DND-41 (cell line): ENCODE data around the gene KIR2DL1.
"Not testable (repeated sequence)": the region's sequence is repeated elsewhere in the genome, so short reads cannot be mapped to it uniquely, and the experiment has no call there.

Source experiments
- EZH2 ChIP-seq: IDR thresholded peaks from 3 replicates; pipeline ENCODE4 v1.6.1; 2012; ENCODE audit warnings: borderline replicate concordance, low read depth, mild to moderate bottlenecking, moderate library complexity, low read length, inconsistent platforms; ENCODE audit not compliant: severe bottlenecking
- TF ChIP-seq, protein P1 (sequence below): IDR thresholded peaks from 2 replicates; pipeline ENCODE4 v1.5.1; 2012; ENCODE audit warnings: borderline replicate concordance, low read length, moderate library complexity, mild to moderate bottlenecking; ENCODE audit not compliant: poor library complexity, severe bottlenecking; ENCODE audit errors: extremely low read depth

DNA sequence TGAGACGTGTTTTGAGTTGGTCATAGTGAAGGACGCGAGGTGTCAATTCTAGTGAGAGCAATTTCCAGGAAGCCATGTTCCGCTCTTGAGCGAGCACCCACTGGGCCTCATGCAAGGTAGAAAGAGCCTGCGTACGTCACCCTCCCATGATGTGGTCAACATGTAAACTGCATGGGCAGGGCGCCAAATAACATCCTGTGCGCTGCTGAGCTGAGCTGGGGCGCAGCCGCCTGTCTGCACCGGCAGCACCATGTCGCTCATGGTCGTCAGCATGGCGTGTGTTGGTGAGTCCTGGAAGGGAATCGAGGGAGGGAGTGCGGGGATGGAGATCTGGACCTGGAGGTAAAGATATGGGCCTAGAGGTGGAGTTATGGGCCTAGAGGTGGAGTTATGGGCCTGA is 46.7 kb downstream of the KIR2DL1 start, which contains the start of gene KIR3DL1:
- TF ChIP-seq, protein P1, sequence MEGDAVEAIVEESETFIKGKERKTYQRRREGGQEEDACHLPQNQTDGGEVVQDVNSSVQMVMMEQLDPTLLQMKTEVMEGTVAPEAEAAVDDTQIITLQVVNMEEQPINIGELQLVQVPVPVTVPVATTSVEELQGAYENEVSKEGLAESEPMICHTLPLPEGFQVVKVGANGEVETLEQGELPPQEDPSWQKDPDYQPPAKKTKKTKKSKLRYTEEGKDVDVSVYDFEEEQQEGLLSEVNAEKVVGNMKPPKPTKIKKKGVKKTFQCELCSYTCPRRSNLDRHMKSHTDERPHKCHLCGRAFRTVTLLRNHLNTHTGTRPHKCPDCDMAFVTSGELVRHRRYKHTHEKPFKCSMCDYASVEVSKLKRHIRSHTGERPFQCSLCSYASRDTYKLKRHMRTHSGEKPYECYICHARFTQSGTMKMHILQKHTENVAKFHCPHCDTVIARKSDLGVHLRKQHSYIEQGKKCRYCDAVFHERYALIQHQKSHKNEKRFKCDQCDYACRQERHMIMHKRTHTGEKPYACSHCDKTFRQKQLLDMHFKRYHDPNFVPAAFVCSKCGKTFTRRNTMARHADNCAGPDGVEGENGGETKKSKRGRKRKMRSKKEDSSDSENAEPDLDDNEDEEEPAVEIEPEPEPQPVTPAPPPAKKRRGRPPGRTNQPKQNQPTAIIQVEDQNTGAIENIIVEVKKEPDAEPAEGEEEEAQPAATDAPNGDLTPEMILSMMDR: not testable (repeated sequence)
- TF ChIP-seq EZH2: not testable (repeated sequence)
